Retinal pigment epithelial cell (primary cell): ENCODE results near the gene ROBO3.

Source experiments
- DNase-seq: peaks from one replicate; pipeline ENCODE4 v3.0.0-alpha.2; 2010; ENCODE audit warnings: low read depth
- H3K4me3 ChIP-seq: 2 replicates; pipeline ENCODE4 v1.5.1; 2011; ENCODE audit warnings: mild to moderate bottlenecking, low read length, control low read depth, moderate library complexity
- TF ChIP-seq, protein P1 (sequence below): conservative IDR thresholded peaks from 2 replicates; pipeline ENCODE4 v1.5.1; 2011; ENCODE audit warnings: low read depth, low read length, control low read depth, inconsistent platforms

ROBO3 gene

DNA sequence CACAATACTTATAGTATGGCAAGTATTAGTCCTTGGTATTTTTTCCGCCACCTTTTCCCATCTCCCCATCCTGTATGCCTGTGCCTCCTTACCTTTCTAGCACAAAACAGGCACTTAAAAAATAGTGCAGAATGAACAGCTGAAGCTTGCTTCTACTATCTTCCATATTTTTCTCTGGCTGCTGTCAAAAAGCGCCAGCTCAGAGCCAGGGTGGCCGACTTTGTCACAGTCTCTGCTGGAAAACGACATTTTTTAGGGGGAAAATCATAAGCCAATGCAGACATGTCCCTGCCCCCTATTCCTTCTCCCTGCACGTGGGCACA lies 26.5 kb upstream of the ROBO3 start:
- no peak overlapping the region for H3K4me3 ChIP-seq
- DNase-seq, result no peak
- TF ChIP-seq, protein P1, sequence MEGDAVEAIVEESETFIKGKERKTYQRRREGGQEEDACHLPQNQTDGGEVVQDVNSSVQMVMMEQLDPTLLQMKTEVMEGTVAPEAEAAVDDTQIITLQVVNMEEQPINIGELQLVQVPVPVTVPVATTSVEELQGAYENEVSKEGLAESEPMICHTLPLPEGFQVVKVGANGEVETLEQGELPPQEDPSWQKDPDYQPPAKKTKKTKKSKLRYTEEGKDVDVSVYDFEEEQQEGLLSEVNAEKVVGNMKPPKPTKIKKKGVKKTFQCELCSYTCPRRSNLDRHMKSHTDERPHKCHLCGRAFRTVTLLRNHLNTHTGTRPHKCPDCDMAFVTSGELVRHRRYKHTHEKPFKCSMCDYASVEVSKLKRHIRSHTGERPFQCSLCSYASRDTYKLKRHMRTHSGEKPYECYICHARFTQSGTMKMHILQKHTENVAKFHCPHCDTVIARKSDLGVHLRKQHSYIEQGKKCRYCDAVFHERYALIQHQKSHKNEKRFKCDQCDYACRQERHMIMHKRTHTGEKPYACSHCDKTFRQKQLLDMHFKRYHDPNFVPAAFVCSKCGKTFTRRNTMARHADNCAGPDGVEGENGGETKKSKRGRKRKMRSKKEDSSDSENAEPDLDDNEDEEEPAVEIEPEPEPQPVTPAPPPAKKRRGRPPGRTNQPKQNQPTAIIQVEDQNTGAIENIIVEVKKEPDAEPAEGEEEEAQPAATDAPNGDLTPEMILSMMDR, result no peak

DNA sequence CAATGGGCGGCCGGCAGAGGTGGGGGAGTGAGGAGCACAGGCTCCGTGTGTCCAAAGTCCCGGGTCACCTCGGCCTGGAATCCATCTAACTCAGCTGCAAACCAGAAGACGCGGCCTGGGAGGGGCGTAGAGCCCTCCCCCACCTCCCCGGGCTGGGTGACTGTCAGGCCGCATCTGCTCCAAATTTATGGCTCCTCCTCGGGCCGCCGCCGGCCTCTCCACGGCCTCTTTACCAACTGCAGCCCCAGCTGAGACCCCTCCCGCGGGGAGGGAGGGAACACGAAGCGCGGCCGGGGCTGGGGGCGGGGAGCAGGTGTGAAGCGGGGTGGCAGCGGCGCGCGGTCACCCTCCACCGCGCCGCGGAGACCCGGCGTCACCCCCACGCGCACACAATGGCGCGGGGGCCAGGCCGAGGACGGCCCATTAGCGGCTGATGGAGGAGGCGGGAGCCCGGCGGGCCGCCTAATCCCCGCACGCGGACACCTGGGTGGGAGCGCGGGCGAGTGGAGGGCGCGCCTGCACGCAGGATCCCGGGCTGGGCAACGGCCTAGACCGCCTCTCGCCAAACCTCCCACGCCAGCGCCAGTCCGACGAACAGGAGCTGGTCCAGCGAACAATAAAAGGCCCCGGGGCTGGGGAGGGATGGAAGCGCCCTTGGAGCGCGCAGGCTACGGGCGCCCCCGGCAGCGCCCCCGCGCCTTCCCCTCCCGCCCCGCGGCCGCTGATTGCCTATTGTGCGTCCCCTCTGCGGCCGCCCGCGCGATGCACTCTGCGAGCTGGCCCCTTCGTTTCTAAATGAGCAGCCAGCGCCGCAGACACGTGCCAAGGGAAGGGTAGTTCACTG lies 25.9 kb upstream of the ROBO3 start:
- TF ChIP-seq, protein P1, result no peak
- H3K4me3 ChIP-seq, result peak overlapping the region; percentile 19
- no peak for DNase-seq

DNA sequence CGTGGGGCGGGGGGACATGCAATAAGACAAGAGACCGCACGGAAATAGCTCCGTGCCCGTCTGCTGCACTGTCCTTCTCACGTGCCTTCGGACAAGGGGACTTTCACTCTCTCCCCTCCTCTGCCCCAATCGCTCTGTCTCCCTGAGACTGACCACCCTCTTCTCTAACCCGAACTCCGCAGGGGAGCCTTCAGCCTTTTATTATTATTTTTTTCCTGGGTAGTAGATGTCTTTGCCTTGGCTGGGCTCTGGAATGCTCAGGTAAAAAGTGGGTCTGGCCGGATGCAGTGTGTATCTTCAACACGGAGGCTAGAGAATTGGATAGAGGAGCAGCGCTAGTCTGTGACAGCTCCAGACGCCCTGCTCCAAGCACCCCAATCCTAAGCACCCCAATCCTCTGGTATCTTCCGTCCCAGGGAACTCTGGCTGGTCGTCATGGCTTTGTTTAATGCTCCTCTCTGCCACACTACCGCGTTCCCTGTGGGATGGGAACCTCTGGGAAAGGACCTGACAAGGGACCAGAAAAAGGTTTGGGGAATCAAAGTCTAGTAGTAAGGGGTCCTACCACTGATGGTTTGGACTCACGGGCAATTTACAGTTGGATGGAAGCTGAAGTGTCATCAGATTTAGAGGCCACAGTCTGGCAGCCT lies 25.1 kb upstream of the ROBO3 start:
- TF ChIP-seq, protein P1, result no peak
- H3K4me3 ChIP-seq, result no peak overlapping the region
- no peak for DNase-seq

DNA sequence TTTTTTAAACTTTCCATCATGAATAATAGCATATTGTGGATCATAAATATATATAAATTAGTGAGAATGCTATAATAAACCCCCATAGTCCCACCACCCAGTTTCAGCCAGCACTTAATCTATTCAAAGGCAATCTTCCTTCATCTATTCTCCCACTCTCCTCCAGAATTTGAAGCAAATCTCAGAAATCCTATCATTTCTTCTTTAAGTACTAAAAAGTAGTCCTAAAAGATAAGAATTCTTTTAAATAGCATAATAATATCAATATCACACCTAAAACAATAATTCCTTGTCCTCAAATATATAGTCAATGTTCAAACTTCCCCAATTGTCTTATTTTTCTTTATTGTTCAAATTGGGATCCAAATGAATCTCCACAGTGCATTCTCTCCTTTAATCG lies 24.6 kb upstream of the ROBO3 start:
- no peak for DNase-seq
- TF ChIP-seq, protein P1, result no peak

DNA sequence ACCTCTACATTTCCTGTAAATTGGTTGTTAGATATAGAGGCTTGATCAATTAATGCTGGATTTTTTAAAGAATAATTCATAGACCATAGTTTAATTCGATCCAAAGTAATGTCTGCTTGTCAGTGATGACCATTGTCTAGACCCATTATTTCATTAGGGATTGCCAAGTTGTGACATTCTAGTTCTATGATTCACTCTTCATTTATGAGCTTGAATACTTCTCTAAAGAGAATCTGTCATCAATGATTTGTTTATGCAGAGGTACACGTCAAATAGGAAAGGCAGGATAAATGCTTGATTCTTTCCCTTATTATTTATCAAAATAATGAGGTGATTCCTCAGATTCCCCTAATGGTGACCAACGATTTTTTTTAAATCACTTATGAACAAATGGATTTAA lies 24.0 kb upstream of the ROBO3 start:
- H3K4me3 ChIP-seq, result no peak overlapping the region
- TF ChIP-seq, protein P1, result no peak
- DNase-seq, result no peak

More for the DNA sequence above, 24.6 kb upstream of the ROBO3 start:
- H3K4me3 ChIP-seq, result no peak overlapping the region

DNA sequence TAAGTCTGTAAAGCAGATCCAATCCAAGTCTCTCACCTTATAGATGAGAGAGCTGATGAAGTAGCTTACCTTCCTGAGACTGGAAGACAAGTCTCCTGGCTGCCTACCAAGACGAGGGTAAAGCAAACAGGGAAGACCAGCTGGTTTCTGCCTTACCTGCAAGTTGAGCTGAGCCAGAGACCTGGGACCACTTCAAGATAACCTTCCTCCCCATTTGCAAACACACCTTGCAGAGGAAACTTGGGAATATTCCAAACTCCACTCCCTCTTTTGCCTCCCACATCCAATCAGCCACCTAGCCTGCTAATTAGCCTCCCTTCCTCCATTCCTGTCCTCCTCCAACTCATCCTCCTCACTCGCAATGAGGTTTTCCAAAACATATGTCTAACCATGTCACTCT lies 23.4 kb upstream of the ROBO3 start:
- TF ChIP-seq, protein P1, result no peak
- H3K4me3 ChIP-seq, result no peak overlapping the region
- no peak for DNase-seq

DNA sequence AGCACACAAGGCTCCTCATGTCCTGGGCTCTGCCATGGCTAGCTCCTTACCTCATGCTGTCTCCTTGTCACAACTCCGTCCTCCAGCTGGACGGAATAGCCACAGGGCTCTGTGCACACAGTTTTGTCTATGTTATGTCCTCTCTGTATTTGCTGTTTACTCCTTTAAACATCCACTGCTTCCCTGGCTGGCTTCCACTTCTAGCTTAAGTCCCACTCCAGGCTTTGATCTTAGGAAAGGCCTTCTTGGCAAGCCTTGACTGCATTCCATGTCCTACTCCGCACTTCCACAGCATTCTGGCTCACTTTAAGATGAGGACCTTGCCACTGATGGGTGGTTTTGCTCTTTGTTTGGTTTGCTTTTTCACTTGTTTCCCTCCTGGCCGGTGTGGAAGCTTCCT lies 22.9 kb upstream of the ROBO3 start:
- no peak overlapping the region for H3K4me3 ChIP-seq
- DNase-seq, result peak; percentile 29
- TF ChIP-seq, protein P1, result no peak
